Measurements from ENCODE around the gene RAD52.

Gene RAD52

DNA sequence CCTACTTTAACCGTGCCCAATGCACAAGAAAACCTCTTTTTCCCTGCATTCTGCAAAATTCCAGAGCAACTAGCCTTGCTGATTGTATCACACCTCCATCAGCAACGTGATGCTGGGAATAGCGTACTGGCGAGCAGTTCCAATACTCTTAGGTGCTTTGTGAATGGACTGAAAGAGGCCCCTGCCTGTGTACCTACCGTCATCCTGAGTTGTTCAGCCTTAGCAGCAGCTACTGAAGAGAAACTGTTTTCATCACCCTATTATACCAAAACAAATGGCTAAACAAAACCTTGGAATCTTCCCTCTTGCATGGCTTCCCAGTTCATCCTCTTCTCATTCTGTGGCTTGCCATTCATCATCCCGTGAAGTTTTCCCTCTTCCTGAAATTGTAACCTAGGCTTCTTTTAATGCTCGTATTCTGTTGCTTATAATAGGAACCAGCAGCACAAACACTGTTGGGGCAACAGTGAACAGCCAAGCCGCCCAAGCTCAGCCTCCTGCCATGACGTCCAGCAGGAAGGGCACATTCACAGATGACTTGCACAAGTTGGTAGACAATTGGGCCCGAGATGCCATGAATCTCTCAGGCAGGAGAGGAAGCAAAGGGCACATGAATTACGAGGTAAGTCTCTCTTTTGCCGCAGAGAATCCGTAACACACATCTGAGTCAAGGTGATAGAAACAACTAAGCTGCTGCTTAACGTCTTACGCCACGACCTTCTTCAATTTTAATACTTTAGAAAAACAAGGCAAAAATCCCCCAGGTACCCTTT, 41.9 kb downstream of the RAD52 start:
- Histone ChIP-seq H3K9me3 (ENCODE audit: insufficient read depth, low read length) (no peaks in the 10 kb centered on the region), H2AFZ (ENCODE audit: low read depth, low read length, severe bottlenecking) (no peak overlapping the region), H3K36me3 (ENCODE audit: low read length) (peaks cover 14% of the 10 kb centered on the region; the same call in 1 of the 2 replicates), H4K20me1 (ENCODE audit: low read depth, low read length) (no peaks in the 10 kb centered on the region), H3K79me2 (ENCODE audit: insufficient read depth, low read length) (no peaks in the 10 kb centered on the region), H3K9me2 (replicated peaks; ENCODE audit: insufficient read depth, low read length) (no peaks in the 10 kb centered on the region), H3F3A (ENCODE audit: insufficient read depth) (peaks cover 19% of the 10 kb centered on the region; the same call in 1 of the 2 replicates), H3K27ac (ENCODE audit: low read depth, low read length) (no peak overlapping the region), H3K27me3 (ENCODE audit: low read length) (no peaks in the 10 kb centered on the region), H3K4me2 (ENCODE audit: low read depth, low read length, poor library complexity, severe bottlenecking) (no peak overlapping the region), H3K9ac (ENCODE audit: low read length) (no peak overlapping the region), H3K4me3 (ENCODE audit: insufficient read depth, low read length, poor library complexity, severe bottlenecking) (no peak overlapping the region)
- no peak for TF ChIP-seq EZH2phosphoT487 (conservative IDR thresholded peaks at IDR 0.05; ENCODE audit: low read length)
- TF ChIP-seq, protein P1, sequence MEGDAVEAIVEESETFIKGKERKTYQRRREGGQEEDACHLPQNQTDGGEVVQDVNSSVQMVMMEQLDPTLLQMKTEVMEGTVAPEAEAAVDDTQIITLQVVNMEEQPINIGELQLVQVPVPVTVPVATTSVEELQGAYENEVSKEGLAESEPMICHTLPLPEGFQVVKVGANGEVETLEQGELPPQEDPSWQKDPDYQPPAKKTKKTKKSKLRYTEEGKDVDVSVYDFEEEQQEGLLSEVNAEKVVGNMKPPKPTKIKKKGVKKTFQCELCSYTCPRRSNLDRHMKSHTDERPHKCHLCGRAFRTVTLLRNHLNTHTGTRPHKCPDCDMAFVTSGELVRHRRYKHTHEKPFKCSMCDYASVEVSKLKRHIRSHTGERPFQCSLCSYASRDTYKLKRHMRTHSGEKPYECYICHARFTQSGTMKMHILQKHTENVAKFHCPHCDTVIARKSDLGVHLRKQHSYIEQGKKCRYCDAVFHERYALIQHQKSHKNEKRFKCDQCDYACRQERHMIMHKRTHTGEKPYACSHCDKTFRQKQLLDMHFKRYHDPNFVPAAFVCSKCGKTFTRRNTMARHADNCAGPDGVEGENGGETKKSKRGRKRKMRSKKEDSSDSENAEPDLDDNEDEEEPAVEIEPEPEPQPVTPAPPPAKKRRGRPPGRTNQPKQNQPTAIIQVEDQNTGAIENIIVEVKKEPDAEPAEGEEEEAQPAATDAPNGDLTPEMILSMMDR (IDR thresholded peaks at IDR 0.05; ENCODE audit: insufficient read depth, low read length, poor library complexity, severe bottlenecking), result no peak

DNA sequence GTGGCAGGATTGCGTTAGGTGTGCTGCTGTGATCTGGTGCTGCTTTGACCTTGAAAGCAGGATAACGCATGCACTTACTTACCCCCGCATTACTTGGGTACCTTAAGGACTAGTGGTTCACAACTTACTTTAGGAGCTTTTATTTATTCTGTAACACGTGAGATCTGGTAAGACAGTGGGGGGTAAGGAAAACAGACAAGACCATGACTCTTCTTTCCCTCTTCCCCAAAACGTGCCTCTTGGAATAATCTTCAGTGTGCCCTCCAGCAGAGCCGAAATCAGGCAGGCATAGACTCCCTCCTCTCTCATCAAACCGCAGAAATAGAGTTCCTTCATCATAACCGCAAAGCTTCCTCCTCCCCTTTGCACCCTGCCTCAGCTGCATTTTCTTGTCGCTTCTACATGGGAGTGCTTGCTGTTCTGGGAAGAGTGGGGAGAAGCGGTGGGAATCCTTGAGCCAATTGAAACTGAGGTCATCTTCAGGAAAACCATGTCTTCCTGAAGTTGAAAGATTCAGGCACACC, 43.4 kb downstream of the RAD52 start:
- Histone ChIP-seq H3K79me2 (ENCODE audit: insufficient read depth, low read length) (no peaks in the 10 kb centered on the region), H3K9ac (ENCODE audit: low read length) (no peak overlapping the region), H3K9me3 (ENCODE audit: insufficient read depth, low read length) (no peaks in the 10 kb centered on the region), H3K27ac (ENCODE audit: low read depth, low read length) (no peak overlapping the region), H3K4me2 (ENCODE audit: low read depth, low read length, poor library complexity, severe bottlenecking) (no peak overlapping the region), H3K27me3 (ENCODE audit: low read length) (no peaks in the 10 kb centered on the region), H3K4me3 (ENCODE audit: insufficient read depth, low read length, poor library complexity, severe bottlenecking) (no peak overlapping the region), H4K20me1 (ENCODE audit: low read depth, low read length) (no peaks in the 10 kb centered on the region), H3F3A (ENCODE audit: insufficient read depth) (peaks cover 19% of the 10 kb centered on the region; the same call in 1 of the 2 replicates), H3K9me2 (replicated peaks; ENCODE audit: insufficient read depth, low read length) (no peaks in the 10 kb centered on the region), H3K36me3 (ENCODE audit: low read length) (peaks cover 14% of the 10 kb centered on the region; the same call in 1 of the 2 replicates), H2AFZ (ENCODE audit: low read depth, low read length, severe bottlenecking) (no peak overlapping the region)
- TF ChIP-seq, protein P1 (IDR thresholded peaks at IDR 0.05; ENCODE audit: insufficient read depth, low read length, poor library complexity, severe bottlenecking), result no peak
- no peak for TF ChIP-seq EZH2phosphoT487 (conservative IDR thresholded peaks at IDR 0.05; ENCODE audit: low read length)

DNA sequence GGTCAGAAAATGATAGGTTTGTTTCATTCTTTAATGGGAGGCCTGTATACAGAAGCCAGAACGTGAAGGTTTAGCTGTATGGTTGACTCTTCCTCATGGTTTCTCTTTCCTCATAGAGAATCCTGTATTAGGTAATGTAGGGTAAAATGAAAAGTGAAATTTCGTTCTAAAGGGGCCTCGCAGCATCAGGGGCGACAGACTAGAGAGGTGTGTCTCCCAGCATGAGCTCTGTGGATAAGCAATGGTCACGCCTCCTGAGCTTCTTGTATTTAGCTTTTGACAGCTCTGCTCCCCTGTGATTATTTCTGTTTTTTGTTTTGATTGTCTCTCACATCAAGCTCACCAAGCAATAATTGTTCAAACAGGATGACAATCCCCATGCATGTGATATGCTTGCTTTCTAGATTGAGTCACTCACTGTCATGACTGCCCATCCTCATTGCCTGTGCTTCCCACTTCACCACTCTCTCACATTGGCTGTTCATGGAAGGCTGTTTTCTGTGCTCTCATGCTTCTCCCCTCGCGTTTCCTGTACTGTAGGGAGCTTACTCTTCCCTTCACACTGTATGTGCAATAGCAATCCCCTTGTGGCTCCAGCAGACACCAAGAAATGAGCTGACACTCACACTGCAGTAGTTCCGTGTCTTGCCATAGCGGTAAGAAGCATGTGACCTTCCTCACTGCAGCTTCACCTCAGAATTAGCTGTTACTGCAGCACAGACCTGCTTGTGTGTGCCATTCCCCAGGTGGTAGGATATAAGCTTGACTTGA, 44.0 kb downstream of the RAD52 start:
- Histone ChIP-seq H3K27me3 (ENCODE audit: low read length) (no peaks in the 10 kb centered on the region), H3K79me2 (ENCODE audit: insufficient read depth, low read length) (no peaks in the 10 kb centered on the region), H3K4me2 (ENCODE audit: low read depth, low read length, poor library complexity, severe bottlenecking) (no peak overlapping the region), H3K4me3 (ENCODE audit: insufficient read depth, low read length, poor library complexity, severe bottlenecking) (no peak overlapping the region), H3K27ac (ENCODE audit: low read depth, low read length) (no peak overlapping the region), H3K9ac (ENCODE audit: low read length) (no peak overlapping the region), H3K9me2 (replicated peaks; ENCODE audit: insufficient read depth, low read length) (no peaks in the 10 kb centered on the region), H2AFZ (ENCODE audit: low read depth, low read length, severe bottlenecking) (no peak overlapping the region), H3F3A (ENCODE audit: insufficient read depth) (0 out of 2 replicates have a peak, but pooled peaks cover 13% of the 10 kb centered on the region), H3K9me3 (ENCODE audit: insufficient read depth, low read length) (no peaks in the 10 kb centered on the region), H4K20me1 (ENCODE audit: low read depth, low read length) (no peaks in the 10 kb centered on the region), H3K36me3 (ENCODE audit: low read length) (peaks cover 14% of the 10 kb centered on the region; the same call in 1 of the 2 replicates)
- TF ChIP-seq EZH2phosphoT487 (conservative IDR thresholded peaks at IDR 0.05; ENCODE audit: low read length), result no peak
- TF ChIP-seq, protein P1 (IDR thresholded peaks at IDR 0.05; ENCODE audit: insufficient read depth, low read length, poor library complexity, severe bottlenecking), result no peak

Data from SU-DHL-6 (cell line).